A549 (cell line): ENCODE data around the gene RUNX2.

ENCODE experiments used
- BHLHE40 ChIP-seq: IDR thresholded peaks from 2 replicates; pipeline ENCODE4 v1.6.1; 2012; ENCODE audit warnings: low read depth, low read length, inconsistent platforms
- JUN ChIP-seq, 2 experiments: fragments of >200 bp; sonication (Bioruptor Twin); formaldehyde crosslinking; IDR thresholded peaks; 2 replicates in 1 of 2; 3 replicates in 1 of 2; pipeline ENCODE4 v1.6.1; 2016 to 2017
- MAZ ChIP-seq: fragments of 150-350 bp; IDR thresholded peaks from 2 replicates; pipeline ENCODE4 v1.6.1; 2014; ENCODE audit warnings: antibody characterized with exemption, low read depth, low read length, borderline replicate concordance
- PHF8 ChIP-seq: fragments of 200-600 bp; sonication (generic); IDR thresholded peaks from 2 replicates; pipeline ENCODE4 v1.6.1; 2016; ENCODE audit warnings: low read depth, mild to moderate bottlenecking, antibody characterized with exemption, moderate library complexity, borderline replicate concordance
- TF ChIP-seq, protein P1 (sequence below): IDR thresholded peaks from 2 replicates; pipeline ENCODE4 v1.6.1; 2012
- TF ChIP-seq, protein P2 (sequence below): fragments of >200 bp; sonication (Bioruptor Twin); formaldehyde crosslinking; IDR thresholded peaks from 3 replicates; pipeline ENCODE4 v1.5.1; 2016

DNA sequence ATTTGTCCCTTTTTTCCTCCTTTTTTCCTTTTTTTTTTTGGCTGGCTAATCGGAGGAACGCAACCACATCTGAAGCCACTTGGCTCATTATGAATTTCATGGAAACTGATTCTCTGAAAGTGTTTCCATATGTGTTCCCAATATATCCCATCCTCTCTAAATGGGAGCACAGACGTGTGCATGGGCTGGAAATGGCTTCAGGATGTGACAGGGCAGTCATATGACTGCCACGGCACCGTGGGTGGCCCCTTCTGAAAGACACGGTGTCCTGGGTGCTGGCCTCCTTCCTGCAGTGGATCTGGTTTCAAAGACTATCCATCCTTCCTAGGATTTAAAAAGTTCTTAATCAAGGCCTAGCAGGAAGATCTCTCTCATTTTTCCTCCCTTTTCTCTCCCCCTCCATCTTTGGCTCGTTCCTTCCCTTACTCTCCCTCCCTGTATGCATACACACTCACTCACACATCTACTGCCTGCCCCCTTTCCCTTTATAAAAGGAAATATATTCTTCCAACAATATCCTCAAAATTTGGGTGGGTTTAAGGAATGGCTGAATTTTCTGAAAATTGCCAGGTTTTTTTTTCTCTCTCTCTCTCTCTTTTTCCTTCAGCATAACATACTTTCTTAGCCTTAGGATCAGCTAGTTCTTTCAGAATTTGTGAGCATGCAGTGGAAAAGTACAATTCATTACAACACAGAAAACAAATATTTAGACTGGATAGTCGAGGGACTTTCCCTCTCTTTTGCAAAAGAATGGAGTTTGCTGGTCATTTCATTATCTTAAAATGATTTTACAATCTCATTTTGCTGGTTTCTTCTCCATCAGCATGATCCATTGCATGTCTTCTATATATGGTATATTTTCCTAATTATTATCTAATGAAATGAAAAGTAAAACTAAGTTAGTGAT, 210.8 kb downstream of the RUNX2 start:
- TF ChIP-seq, protein P1, sequence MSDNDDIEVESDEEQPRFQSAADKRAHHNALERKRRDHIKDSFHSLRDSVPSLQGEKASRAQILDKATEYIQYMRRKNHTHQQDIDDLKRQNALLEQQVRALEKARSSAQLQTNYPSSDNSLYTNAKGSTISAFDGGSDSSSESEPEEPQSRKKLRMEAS, result no peak
- TF ChIP-seq MAZ (no peak), JUN (IDR thresholded peaks at IDR 0.05) (no peak), PHF8 (no peak), BHLHE40 (no peak)
- TF ChIP-seq, protein P2, sequence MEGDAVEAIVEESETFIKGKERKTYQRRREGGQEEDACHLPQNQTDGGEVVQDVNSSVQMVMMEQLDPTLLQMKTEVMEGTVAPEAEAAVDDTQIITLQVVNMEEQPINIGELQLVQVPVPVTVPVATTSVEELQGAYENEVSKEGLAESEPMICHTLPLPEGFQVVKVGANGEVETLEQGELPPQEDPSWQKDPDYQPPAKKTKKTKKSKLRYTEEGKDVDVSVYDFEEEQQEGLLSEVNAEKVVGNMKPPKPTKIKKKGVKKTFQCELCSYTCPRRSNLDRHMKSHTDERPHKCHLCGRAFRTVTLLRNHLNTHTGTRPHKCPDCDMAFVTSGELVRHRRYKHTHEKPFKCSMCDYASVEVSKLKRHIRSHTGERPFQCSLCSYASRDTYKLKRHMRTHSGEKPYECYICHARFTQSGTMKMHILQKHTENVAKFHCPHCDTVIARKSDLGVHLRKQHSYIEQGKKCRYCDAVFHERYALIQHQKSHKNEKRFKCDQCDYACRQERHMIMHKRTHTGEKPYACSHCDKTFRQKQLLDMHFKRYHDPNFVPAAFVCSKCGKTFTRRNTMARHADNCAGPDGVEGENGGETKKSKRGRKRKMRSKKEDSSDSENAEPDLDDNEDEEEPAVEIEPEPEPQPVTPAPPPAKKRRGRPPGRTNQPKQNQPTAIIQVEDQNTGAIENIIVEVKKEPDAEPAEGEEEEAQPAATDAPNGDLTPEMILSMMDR, result no peak
